HL-60 (cell line): Measurements from ENCODE around the gene EEPD1.

Experiments
- CTCF ChIP-seq: IDR thresholded peaks from one replicate; pipeline ENCODE4 v1.5.1; 2011; ENCODE audit warnings: low read length, control low read depth, inconsistent platforms; ENCODE audit not compliant: insufficient read depth
- POLR2AphosphoS5 ChIP-seq: IDR thresholded peaks from 2 replicates; pipeline ENCODE4 v1.6.1; 2012; ENCODE audit warnings: low read depth
- TF ChIP-seq, protein P1 (sequence below): IDR thresholded peaks from 2 replicates; pipeline ENCODE4 v1.6.1; 2012; ENCODE audit warnings: low read depth; ENCODE audit not compliant: insufficient replicate concordance

DNA sequence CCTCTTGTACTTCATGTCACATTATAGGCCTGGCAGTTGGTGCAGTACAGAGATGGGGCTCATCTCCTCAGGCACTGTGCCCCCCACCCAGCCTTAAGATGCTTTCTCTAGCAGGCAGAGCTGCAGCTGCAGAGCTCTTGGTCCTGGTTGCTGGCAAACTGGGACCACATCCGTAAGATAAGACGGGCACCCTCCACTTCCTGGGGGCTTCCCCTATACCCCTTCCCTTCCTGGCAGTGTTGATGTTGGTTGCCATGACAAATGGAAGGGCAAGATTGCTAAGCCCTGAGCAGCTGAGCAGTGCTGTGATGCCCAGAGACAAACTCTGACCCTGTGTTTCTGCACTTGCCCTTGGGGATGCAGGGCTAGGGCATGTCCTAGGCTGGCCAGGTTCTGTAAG, 133.2 kb downstream of the EEPD1 start:
- no peak for TF ChIP-seq CTCF
- TF ChIP-seq, protein P1, sequence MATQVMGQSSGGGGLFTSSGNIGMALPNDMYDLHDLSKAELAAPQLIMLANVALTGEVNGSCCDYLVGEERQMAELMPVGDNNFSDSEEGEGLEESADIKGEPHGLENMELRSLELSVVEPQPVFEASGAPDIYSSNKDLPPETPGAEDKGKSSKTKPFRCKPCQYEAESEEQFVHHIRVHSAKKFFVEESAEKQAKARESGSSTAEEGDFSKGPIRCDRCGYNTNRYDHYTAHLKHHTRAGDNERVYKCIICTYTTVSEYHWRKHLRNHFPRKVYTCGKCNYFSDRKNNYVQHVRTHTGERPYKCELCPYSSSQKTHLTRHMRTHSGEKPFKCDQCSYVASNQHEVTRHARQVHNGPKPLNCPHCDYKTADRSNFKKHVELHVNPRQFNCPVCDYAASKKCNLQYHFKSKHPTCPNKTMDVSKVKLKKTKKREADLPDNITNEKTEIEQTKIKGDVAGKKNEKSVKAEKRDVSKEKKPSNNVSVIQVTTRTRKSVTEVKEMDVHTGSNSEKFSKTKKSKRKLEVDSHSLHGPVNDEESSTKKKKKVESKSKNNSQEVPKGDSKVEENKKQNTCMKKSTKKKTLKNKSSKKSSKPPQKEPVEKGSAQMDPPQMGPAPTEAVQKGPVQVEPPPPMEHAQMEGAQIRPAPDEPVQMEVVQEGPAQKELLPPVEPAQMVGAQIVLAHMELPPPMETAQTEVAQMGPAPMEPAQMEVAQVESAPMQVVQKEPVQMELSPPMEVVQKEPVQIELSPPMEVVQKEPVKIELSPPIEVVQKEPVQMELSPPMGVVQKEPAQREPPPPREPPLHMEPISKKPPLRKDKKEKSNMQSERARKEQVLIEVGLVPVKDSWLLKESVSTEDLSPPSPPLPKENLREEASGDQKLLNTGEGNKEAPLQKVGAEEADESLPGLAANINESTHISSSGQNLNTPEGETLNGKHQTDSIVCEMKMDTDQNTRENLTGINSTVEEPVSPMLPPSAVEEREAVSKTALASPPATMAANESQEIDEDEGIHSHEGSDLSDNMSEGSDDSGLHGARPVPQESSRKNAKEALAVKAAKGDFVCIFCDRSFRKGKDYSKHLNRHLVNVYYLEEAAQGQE: no peak
- TF ChIP-seq POLR2AphosphoS5: no peak
